Measurements from ENCODE around the gene ETV6.

DNA sequence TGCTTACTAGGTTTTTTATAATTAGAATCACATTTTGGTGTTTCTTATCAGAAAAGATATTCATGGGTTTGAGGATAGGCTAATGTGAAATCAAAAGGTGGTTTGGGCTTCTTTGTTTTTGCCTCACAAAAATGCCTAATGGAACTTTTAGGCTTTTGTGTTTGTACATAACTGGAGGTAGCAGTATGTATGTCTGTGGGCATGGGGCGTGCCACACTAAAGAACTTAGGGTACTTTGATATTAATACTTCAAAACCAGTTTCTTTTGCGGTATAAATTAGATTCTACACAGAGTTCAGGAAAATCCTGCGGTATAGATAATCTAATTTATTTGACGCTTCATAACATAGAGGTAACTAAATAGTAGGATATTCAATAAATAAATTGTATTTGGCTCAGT lies 1.9 kb downstream of the ETV6 start:
- no peak for TF ChIP-seq YY1 (IDR thresholded peaks at IDR 0.05; ENCODE audit: insufficient read depth, insufficient read length)
- TF ChIP-seq SUZ12 (IDR thresholded peaks at IDR 0.05; ENCODE audit: extremely low read depth, insufficient read depth, insufficient read length) = no peak
- TF ChIP-seq ZNF274 (IDR thresholded peaks at IDR 0.05; ENCODE audit: low read depth, low read length) = no peak
